H1 (cell line): ENCODE results near the gene PCCA.

Experiments
- EZH2 ChIP-seq: fragments of 200-600 bp; sonication (generic); IDR thresholded peaks from 2 replicates; pipeline ENCODE4 v1.7.1; 2012; ENCODE audit warnings: low read depth, mild to moderate bottlenecking, moderate library complexity, low read length, inconsistent platforms; ENCODE audit not compliant: severe bottlenecking
- HDAC2 ChIP-seq, 2 experiments: fragments of 300-600 bp in 1 of 2; sonication (generic) in 1 of 2; IDR thresholded peaks; 2 replicates each; pipeline ENCODE4 v1.6.1; 2011 to 2012; ENCODE audit warnings: low read depth in 2 of 2, low read length in 2 of 2, mild to moderate bottlenecking in 2 of 2, moderate library complexity in 2 of 2, borderline replicate concordance in 1 of 2, inconsistent platforms in 1 of 2
- POLR2A ChIP-seq, 2 experiments: IDR thresholded peaks; 1 replicate in 1 of 2; 2 replicates in 1 of 2; pipeline ENCODE4 v1.6.1; 2011; ENCODE audit warnings: low read depth in 2 of 2, low read length in 2 of 2, mild to moderate bottlenecking in 2 of 2; ENCODE audit errors: control extremely low read depth in 1 of 2
- SIN3A ChIP-seq, 2 experiments: IDR thresholded peaks in 1 of 2; conservative IDR thresholded peaks in 1 of 2; 2 replicates each; pipeline ENCODE4 v1.6.1; 2011 to 2012; ENCODE audit warnings: low read length in 2 of 2, improper control_type of control experiment in 1 of 2, low read depth in 1 of 2, mild to moderate bottlenecking in 1 of 2
- TCF12 ChIP-seq: IDR thresholded peaks from 2 replicates; pipeline ENCODE4 v1.6.1; 2011; ENCODE audit warnings: low read depth, mild to moderate bottlenecking, low read length
- TF ChIP-seq, protein P1 (sequence below), 3 experiments: IDR thresholded peaks; 1 replicate in 2 of 3; 2 replicates in 1 of 3; pipeline versions ENCODE4 v1.5.1 to v1.6.1; 2011; ENCODE audit warnings: low read length in 3 of 3, mild to moderate bottlenecking in 3 of 3, inconsistent platforms in 2 of 3, low read depth in 1 of 3, moderate library complexity in 1 of 3; ENCODE audit not compliant: insufficient read depth in 1 of 3; ENCODE audit errors: control extremely low read depth in 1 of 3

DNA sequence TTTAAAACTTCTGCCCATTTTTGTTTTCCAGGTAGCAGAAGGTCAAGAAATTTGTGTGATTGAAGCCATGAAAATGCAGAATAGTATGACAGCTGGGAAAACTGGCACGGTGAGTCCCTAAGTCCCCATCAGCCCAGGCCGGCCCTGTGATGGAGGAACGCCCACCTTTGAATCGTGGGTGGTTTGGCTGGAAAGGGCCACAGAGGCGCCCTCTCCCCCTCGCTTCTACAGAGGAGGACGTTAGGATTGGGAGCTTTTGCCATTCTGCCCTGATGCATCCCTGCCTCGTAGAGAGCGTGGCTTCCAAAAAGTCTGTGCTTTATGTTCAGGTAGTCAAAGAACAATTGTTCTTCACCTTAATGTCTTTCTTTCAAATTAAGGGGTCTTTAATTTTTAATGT, 438.8 kb downstream of the PCCA start:
- TF ChIP-seq TCF12 (no peak), EZH2 (no peak), HDAC2 (IDR thresholded peaks at IDR 0.05; ENCODE audit: borderline replicate concordance in 1 of 2, low read depth in 2 of 2, low read length in 2 of 2) (no peak), POLR2A (IDR thresholded peaks at IDR 0.05; ENCODE audit: control extremely low read depth in 1 of 2, low read depth in 2 of 2, low read length in 2 of 2) (no peak), SIN3A (conservative IDR thresholded peaks at IDR 0.05 in 1 of 2, IDR thresholded peaks at IDR 0.05 in 1 of 2; ENCODE audit: low read depth in 1 of 2, low read length in 2 of 2) (no peak)
- TF ChIP-seq, protein P1, sequence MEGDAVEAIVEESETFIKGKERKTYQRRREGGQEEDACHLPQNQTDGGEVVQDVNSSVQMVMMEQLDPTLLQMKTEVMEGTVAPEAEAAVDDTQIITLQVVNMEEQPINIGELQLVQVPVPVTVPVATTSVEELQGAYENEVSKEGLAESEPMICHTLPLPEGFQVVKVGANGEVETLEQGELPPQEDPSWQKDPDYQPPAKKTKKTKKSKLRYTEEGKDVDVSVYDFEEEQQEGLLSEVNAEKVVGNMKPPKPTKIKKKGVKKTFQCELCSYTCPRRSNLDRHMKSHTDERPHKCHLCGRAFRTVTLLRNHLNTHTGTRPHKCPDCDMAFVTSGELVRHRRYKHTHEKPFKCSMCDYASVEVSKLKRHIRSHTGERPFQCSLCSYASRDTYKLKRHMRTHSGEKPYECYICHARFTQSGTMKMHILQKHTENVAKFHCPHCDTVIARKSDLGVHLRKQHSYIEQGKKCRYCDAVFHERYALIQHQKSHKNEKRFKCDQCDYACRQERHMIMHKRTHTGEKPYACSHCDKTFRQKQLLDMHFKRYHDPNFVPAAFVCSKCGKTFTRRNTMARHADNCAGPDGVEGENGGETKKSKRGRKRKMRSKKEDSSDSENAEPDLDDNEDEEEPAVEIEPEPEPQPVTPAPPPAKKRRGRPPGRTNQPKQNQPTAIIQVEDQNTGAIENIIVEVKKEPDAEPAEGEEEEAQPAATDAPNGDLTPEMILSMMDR (IDR thresholded peaks at IDR 0.05; ENCODE audit: control extremely low read depth in 1 of 3, insufficient read depth in 1 of 3, low read depth in 1 of 3, low read length in 3 of 3) = no peak
